HEK293T (cell line): ENCODE results near the gene PTPN7.

Source experiments
- BHLHE40 ChIP-seq: fragments of 450-650 bp; IDR thresholded peaks from 2 replicates; pipeline ENCODE4 v1.6.1; 2016; ENCODE audit warnings: mild to moderate bottlenecking, moderate library complexity, borderline replicate concordance
- ELF4 ChIP-seq: fragments of 450-650 bp; IDR thresholded peaks from 2 replicates; pipeline ENCODE4 v1.6.1; 2017; ENCODE audit warnings: antibody characterized with exemption
- FOXM1 ChIP-seq: fragments of 450-650 bp; IDR thresholded peaks from 2 replicates; pipeline ENCODE4 v1.6.1; 2017; ENCODE audit warnings: mild to moderate bottlenecking, borderline replicate concordance
- HDGF ChIP-seq: fragments of 450-650 bp; IDR thresholded peaks from 2 replicates; pipeline ENCODE4 v1.6.1; 2017; ENCODE audit warnings: antibody characterized with exemption, borderline replicate concordance
- L3MBTL2 ChIP-seq: fragments of 450-650 bp; conservative IDR thresholded peaks from 2 replicates; pipeline ENCODE4 v1.6.1; 2016; ENCODE audit warnings: mild to moderate bottlenecking
- LEF1 ChIP-seq: fragments of 450-650 bp; IDR thresholded peaks from 2 replicates; pipeline ENCODE4 v1.6.1; 2017; ENCODE audit warnings: mild to moderate bottlenecking, borderline replicate concordance
- NFRKB ChIP-seq: fragments of 450-650 bp; IDR thresholded peaks from 2 replicates; pipeline ENCODE4 v1.6.1; 2016; ENCODE audit warnings: mild to moderate bottlenecking, moderate library complexity
- SP1 ChIP-seq: fragments of 450-650 bp; IDR thresholded peaks from 2 replicates; pipeline ENCODE4 v1.6.1; 2017
- TARDBP ChIP-seq: fragments of 450-650 bp; IDR thresholded peaks from 2 replicates; pipeline ENCODE4 v1.6.1; 2016

DNA sequence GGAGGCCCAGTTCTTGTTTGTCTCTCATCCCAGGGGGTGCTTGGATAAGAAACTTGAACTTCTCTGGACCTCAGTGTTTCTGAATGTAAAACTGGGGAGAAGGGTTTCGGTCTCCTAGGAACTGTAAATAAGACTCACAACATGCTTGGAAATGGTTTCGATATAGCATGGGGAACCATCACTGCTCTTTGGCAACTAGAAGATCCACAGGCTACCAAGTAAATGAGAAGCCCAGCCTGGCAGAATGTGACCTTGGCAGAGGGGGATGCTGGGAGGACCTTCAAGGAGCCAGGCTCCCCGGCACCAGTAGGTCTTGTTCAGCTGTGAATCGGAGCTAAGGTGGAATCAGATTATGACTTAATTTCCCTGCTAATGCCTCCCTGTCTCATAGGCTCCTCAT is 19.6 kb downstream of the PTPN7 start:
- TF ChIP-seq L3MBTL2: no peak
- no peak for TF ChIP-seq NFRKB
- no peak for TF ChIP-seq BHLHE40
- TF ChIP-seq FOXM1: no peak
- no peak for TF ChIP-seq HDGF
- no peak for TF ChIP-seq LEF1
- no peak for TF ChIP-seq SP1
- TF ChIP-seq TARDBP: no peak
- TF ChIP-seq ELF4: no peak
